H9 (cell line): ENCODE measurements around the gene CA5A. TPM values are rescaled to one million over a fixed set of nuclear protein-coding genes. Genes with fewer than 3 reads are reported as not detected.

Experiments used
- DNase-seq: peaks from one replicate; pipeline ENCODE4 v3.0.0-alpha.2; 2017
- H2AFZ ChIP-seq: one replicate; pipeline ENCODE4 v1.6.1; 2013; ENCODE audit warnings: mild to moderate bottlenecking, low read length, control low read depth, moderate library complexity
- H2AK5ac ChIP-seq: 2 replicates; pipeline ENCODE4 v1.6.1; 2013; ENCODE audit warnings: low read length, control low read depth, mixed read lengths; ENCODE audit not compliant: insufficient read length
- H2BK120ac ChIP-seq: one replicate; pipeline ENCODE4 v1.6.1; 2013; ENCODE audit warnings: low read depth, mild to moderate bottlenecking, low read length, control low read depth, inconsistent platforms; ENCODE audit not compliant: poor library complexity, severe bottlenecking
- H2BK12ac ChIP-seq: 2 replicates; pipeline ENCODE4 v1.6.1; 2013; ENCODE audit warnings: low read length, control low read depth, mixed read lengths, low read depth; ENCODE audit not compliant: insufficient read length
- H2BK15ac ChIP-seq: 2 replicates; pipeline ENCODE4 v1.6.1; 2013; ENCODE audit warnings: low read depth, low read length, control low read depth
- H2BK20ac ChIP-seq: one replicate; pipeline ENCODE4 v1.6.1; 2013; ENCODE audit warnings: low read depth, mild to moderate bottlenecking, low read length, control low read depth, inconsistent platforms; ENCODE audit not compliant: poor library complexity, severe bottlenecking
- H2BK5ac ChIP-seq: 2 replicates; pipeline ENCODE4 v1.6.1; 2013; ENCODE audit warnings: low read length, control low read depth, mixed read lengths; ENCODE audit not compliant: insufficient read length
- H3K14ac ChIP-seq: 2 replicates; pipeline ENCODE4 v1.6.1; 2013; ENCODE audit warnings: low read length, control low read depth; ENCODE audit not compliant: insufficient read depth
- H3K18ac ChIP-seq: 2 replicates; pipeline ENCODE4 v1.6.1; 2013; ENCODE audit warnings: low read depth, mild to moderate bottlenecking, mixed read lengths, low read length, control low read depth; ENCODE audit not compliant: insufficient read length
- H3K23ac ChIP-seq: 2 replicates; pipeline ENCODE4 v1.6.1; 2013; ENCODE audit warnings: low read length, control low read depth, mixed read lengths, low read depth; ENCODE audit not compliant: insufficient read length
- H3K23me2 ChIP-seq: 2 replicates; pipeline ENCODE4 v1.6.1; 2013; ENCODE audit warnings: low read depth, mild to moderate bottlenecking, mixed read lengths, low read length, control low read depth; ENCODE audit not compliant: insufficient read length, poor library complexity, severe bottlenecking
- H3K27ac ChIP-seq: 2 replicates; pipeline ENCODE4 v1.5.1; 2013; ENCODE audit warnings: low read length, control low read depth, mixed read lengths, low read depth; ENCODE audit not compliant: insufficient read length
- H3K27me3 ChIP-seq: 2 replicates; pipeline ENCODE4 v1.6.1; 2013; ENCODE audit warnings: low read length, control low read depth, inconsistent platforms; ENCODE audit not compliant: insufficient read depth
- H3K4ac ChIP-seq: 2 replicates; pipeline ENCODE4 v1.6.1; 2013; ENCODE audit warnings: low read depth, mild to moderate bottlenecking, control low read depth, inconsistent platforms, low read length, moderate library complexity
- H3K4me1 ChIP-seq: 2 replicates; pipeline ENCODE4 v1.6.1; 2013; ENCODE audit warnings: low read length, control low read depth, inconsistent platforms; ENCODE audit not compliant: insufficient read depth
- H3K4me2 ChIP-seq: 2 replicates; pipeline ENCODE4 v1.6.1; 2013; ENCODE audit warnings: low read length, control low read depth, mixed read lengths; ENCODE audit not compliant: insufficient read length, insufficient read depth
- H3K56ac ChIP-seq: 2 replicates; pipeline ENCODE4 v1.6.1; 2013; ENCODE audit warnings: low read depth, mild to moderate bottlenecking, mixed read lengths, low read length, control low read depth; ENCODE audit not compliant: insufficient read length
- H3K79me1 ChIP-seq: 2 replicates; pipeline ENCODE4 v1.6.1; 2013; ENCODE audit warnings: low read depth, mild to moderate bottlenecking, moderate library complexity, low read length, control low read depth, inconsistent platforms; ENCODE audit not compliant: insufficient read depth, poor library complexity, severe bottlenecking
- H3K79me2 ChIP-seq: 2 replicates; pipeline ENCODE4 v1.6.1; 2013; ENCODE audit warnings: low read length, control low read depth, inconsistent platforms; ENCODE audit not compliant: insufficient read depth
- H3K9ac ChIP-seq: 2 replicates; pipeline ENCODE4 v1.6.1; 2013; ENCODE audit warnings: low read length, control low read depth, mixed read lengths; ENCODE audit not compliant: insufficient read length; ENCODE audit errors: extremely low read depth
- H3K9me3 ChIP-seq: one replicate; pipeline ENCODE4 v1.6.1; 2013; ENCODE audit warnings: low read depth, low read length, inconsistent platforms; ENCODE audit not compliant: control insufficient read depth
- H3T11ph ChIP-seq: one replicate; pipeline ENCODE4 v1.6.1; 2013; ENCODE audit warnings: mild to moderate bottlenecking, low read length, control low read depth, inconsistent platforms
- H4K20me1 ChIP-seq: one replicate; pipeline ENCODE4 v1.6.1; 2013; ENCODE audit not compliant: control insufficient read depth, insufficient read length, insufficient read depth
- H4K5ac ChIP-seq: 2 replicates; pipeline ENCODE4 v1.6.1; 2013; ENCODE audit warnings: low read depth, mild to moderate bottlenecking, mixed read lengths, low read length, control low read depth; ENCODE audit not compliant: insufficient read length
- H4K8ac ChIP-seq: replicated peaks from 2 replicates; pipeline ENCODE4 v1.6.1; 2013; ENCODE audit warnings: low read length, control low read depth, mixed read lengths, low read depth; ENCODE audit not compliant: insufficient read length
- H4K91ac ChIP-seq: 2 replicates; pipeline ENCODE4 v1.6.1; 2013; ENCODE audit warnings: low read depth, mild to moderate bottlenecking, moderate library complexity, mixed read lengths, low read length, control low read depth; ENCODE audit not compliant: insufficient read length
- H3K27ac Mint-ChIP-seq, 3 experiments: 2 replicates in 2 of 3; 3 replicates in 1 of 3; pipeline ENCODE4 v1.8.0; 2020 to 2021; ENCODE audit warnings: mixed read lengths in 3 of 3, mild to moderate bottlenecking in 1 of 3, moderate library complexity in 1 of 3
- H3K27me3 Mint-ChIP-seq: 2 replicates; pipeline ENCODE4 v1.8.0; 2021; ENCODE audit warnings: low read depth, mild to moderate bottlenecking, moderate library complexity, mixed read lengths
- H3K36me3 Mint-ChIP-seq, 3 experiments: 2 replicates in 2 of 3; 3 replicates in 1 of 3; pipeline ENCODE4 v1.8.0; 2020 to 2021; ENCODE audit warnings: low read depth in 3 of 3, mixed read lengths in 3 of 3; ENCODE audit not compliant: insufficient read depth in 1 of 3
- H3K4me1 Mint-ChIP-seq, 2 experiments: 2 replicates each; pipeline ENCODE4 v1.8.0; 2020; ENCODE audit warnings: mixed read lengths in 2 of 2
- H3K4me3 Mint-ChIP-seq, 2 experiments: 2 replicates in 1 of 2; 3 replicates in 1 of 2; pipeline ENCODE4 v1.8.0; 2020 to 2021; ENCODE audit warnings: mild to moderate bottlenecking in 2 of 2, mixed read lengths in 2 of 2, moderate library complexity in 1 of 2
- H3K9me3 Mint-ChIP-seq, 2 experiments: 2 replicates in 1 of 2; 3 replicates in 1 of 2; pipeline ENCODE4 v1.8.0; 2020; ENCODE audit warnings: mild to moderate bottlenecking in 2 of 2, mixed read lengths in 2 of 2, moderate library complexity in 1 of 2
- WGBS: extraction: QIAGEN DNeasy Blood & Tissue Kit; methylation state at CpG from one replicate; pipeline ENCODE4 v1.1.7; 2013; ENCODE audit warnings: missing lambda C conversion rate, low lambda C conversion rate, mixed read lengths; ENCODE audit not compliant: insufficient read length; ENCODE audit errors: extremely low coverage; 5-methylcytosine and 5-hydroxymethylcytosine counted together
- total RNA-seq: library from RNA; stranded (reverse); gene quantifications from 2 replicates; pipeline ENCODE4 v1.2.1, GENCODE V29; 2021
- TF ChIP-seq, protein P1 (sequence below): fragments of 200-600 bp; sonication (generic); conservative IDR thresholded peaks from 3 replicates; pipeline ENCODE4 v1.8.0; 2021; ENCODE audit warnings: antibody characterized with exemption, mild to moderate bottlenecking

The CA5A gene
- total RNA-seq, 1 experiment from 2014 or later, result not detected

DNA sequence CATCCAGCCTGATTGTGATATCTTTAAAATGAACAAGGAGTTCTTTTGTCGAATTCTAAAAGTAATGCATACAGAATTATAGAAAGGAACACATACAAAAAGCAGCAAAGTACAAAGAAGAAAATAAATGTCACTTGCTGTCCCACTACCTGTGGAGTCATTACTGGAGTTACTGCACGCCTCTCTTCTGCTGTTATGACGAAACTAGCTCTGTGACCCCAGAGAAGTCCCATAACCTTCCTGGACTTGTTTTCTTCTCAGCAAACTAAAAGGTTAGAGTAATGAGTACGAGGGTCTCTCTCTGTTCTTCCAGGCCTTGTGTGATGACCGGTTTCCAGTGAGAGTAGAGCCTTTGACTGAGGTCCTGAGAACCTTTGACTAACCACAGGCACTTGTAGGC lies 41.8 kb upstream of the CA5A start:
- no peak overlapping the region for H2BK20ac ChIP-seq
- H2AK5ac ChIP-seq, result no peak overlapping the region
- Mint-ChIP-seq H3K36me3 (peaks cover 7 to 35% (median 22%) of the 10 kb centered on the region in 3 experiments; a peak in 6 of 7 replicates), H3K4me1 (peaks cover under 1 to 8% of the 10 kb centered on the region in 2 experiments), H3K4me3 (no peak overlapping the region), H3K27ac (no peak overlapping the region; a peak in 1 of 7 replicates), H3K27me3 (no peaks in the 10 kb centered on the region), H3K9me3 (peaks cover 0 to under 1% of the 10 kb centered on the region in 2 experiments; a peak in 1 of 5 replicates)
- H2BK15ac ChIP-seq, result no peak overlapping the region
- no peaks in the 10 kb centered on the region for H4K20me1 ChIP-seq
- TF ChIP-seq, protein P1, sequence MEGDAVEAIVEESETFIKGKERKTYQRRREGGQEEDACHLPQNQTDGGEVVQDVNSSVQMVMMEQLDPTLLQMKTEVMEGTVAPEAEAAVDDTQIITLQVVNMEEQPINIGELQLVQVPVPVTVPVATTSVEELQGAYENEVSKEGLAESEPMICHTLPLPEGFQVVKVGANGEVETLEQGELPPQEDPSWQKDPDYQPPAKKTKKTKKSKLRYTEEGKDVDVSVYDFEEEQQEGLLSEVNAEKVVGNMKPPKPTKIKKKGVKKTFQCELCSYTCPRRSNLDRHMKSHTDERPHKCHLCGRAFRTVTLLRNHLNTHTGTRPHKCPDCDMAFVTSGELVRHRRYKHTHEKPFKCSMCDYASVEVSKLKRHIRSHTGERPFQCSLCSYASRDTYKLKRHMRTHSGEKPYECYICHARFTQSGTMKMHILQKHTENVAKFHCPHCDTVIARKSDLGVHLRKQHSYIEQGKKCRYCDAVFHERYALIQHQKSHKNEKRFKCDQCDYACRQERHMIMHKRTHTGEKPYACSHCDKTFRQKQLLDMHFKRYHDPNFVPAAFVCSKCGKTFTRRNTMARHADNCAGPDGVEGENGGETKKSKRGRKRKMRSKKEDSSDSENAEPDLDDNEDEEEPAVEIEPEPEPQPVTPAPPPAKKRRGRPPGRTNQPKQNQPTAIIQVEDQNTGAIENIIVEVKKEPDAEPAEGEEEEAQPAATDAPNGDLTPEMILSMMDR, result no peak
- no peak overlapping the region for H4K8ac ChIP-seq
- H2BK12ac ChIP-seq, result no peak overlapping the region
- no peak overlapping the region for H3K9ac ChIP-seq
- H3K4me1 ChIP-seq, result no peaks in the 10 kb centered on the region
- no CpG with 5 or more reads among the region's 5 CpGs for WGBS
- no peak overlapping the region for H2BK120ac ChIP-seq
- no peak overlapping the region for H2AFZ ChIP-seq
- peaks cover 5% of the 10 kb centered on the region for H3K79me1 ChIP-seq
- no peak overlapping the region for H3K4me2 ChIP-seq
- DNase-seq, result no peak
- no peak overlapping the region for H2BK5ac ChIP-seq
- H3K56ac ChIP-seq, result no peak overlapping the region
- H3K23ac ChIP-seq, result no peak overlapping the region
- no peaks in the 10 kb centered on the region for H3K9me3 ChIP-seq
- H3T11ph ChIP-seq, result no peak overlapping the region
- no peak overlapping the region for H4K91ac ChIP-seq
- H3K27ac ChIP-seq, result no peak overlapping the region
- no peak overlapping the region for H3K18ac ChIP-seq
- H4K5ac ChIP-seq, result no peak overlapping the region
- H3K27me3 ChIP-seq, result no peaks in the 10 kb centered on the region
- no peaks in the 10 kb centered on the region for H3K23me2 ChIP-seq
- H3K79me2 ChIP-seq, result peaks cover 2% of the 10 kb centered on the region; the same call in 1 of the 2 replicates
- no peak overlapping the region for H3K4ac ChIP-seq
- no peak overlapping the region for H3K14ac ChIP-seq
